A673 (cell line): ENCODE results near the gene SH3RF2. TPM values are rescaled to one million over a fixed set of nuclear protein-coding genes. Genes with fewer than 3 reads are reported as not detected.

Source experiments
- BruUV-seq: library from RNA; stranded (reverse); fragments of 400-500 nt; replicated peaks from 2 replicates; lab custom pipeline; 2021; lab: Mats Ljungman, UMichigan
- CTCF ChIA-PET: fragments of 300-600 bp; sonication (Branson Sonifier 250); formaldehyde crosslinking; loops from one replicate; lab custom pipeline; 2022; ENCODE audit warnings: antibody characterized with exemption; lab: Charles Lee
- POLR2A ChIA-PET: fragments of 300-600 bp; sonication (Branson Sonifier 250); formaldehyde crosslinking; loops from one replicate; lab custom pipeline; 2022; ENCODE audit warnings: antibody characterized with exemption; ENCODE audit not compliant: low non-redundant PET; lab: Charles Lee
- DNase-seq: peaks from one replicate; pipeline ENCODE4 v3.0.0-alpha.2; 2015; ENCODE audit warnings: low spot score
- H3K27ac ChIP-seq: fragments of 200-600 bp; sonication (generic); 2 replicates; pipeline ENCODE4 v1.5.1; 2016; ENCODE audit warnings: mixed run types, low read depth, mild to moderate bottlenecking, mixed read lengths, antibody characterized with exemption, low read length; ENCODE audit not compliant: poor library complexity, severe bottlenecking
- H3K27me3 ChIP-seq: fragments of 200-600 bp; sonication (generic); replicated peaks from 2 replicates; pipeline ENCODE4 v1.6.1; 2017; ENCODE audit warnings: mixed run types, low read depth, mild to moderate bottlenecking, mixed read lengths, antibody characterized with exemption, low read length; ENCODE audit not compliant: insufficient read depth, poor library complexity
- H3K36me3 ChIP-seq: fragments of 200-600 bp; sonication (generic); 2 replicates; pipeline ENCODE4 v1.6.1; 2016; ENCODE audit warnings: mixed run types, mild to moderate bottlenecking, mixed read lengths, antibody characterized with exemption, low read length; ENCODE audit not compliant: insufficient read depth, poor library complexity, severe bottlenecking
- H3K4me1 ChIP-seq: fragments of 200-600 bp; sonication (generic); 2 replicates; pipeline ENCODE4 v1.6.1; 2017; ENCODE audit warnings: mixed run types, mild to moderate bottlenecking, mixed read lengths, antibody characterized with exemption, low read length; ENCODE audit not compliant: insufficient read depth, poor library complexity, severe bottlenecking
- H3K4me3 ChIP-seq: fragments of 200-600 bp; sonication (generic); 2 replicates; pipeline ENCODE4 v1.5.1; 2016; ENCODE audit warnings: low read depth, mixed run types, mild to moderate bottlenecking, mixed read lengths, low read length; ENCODE audit not compliant: poor library complexity, severe bottlenecking
- H3K9me3 ChIP-seq: fragments of 200-600 bp; sonication (generic); 2 replicates; pipeline ENCODE4 v1.6.1; 2016; ENCODE audit warnings: mixed run types, low read depth, mild to moderate bottlenecking, mixed read lengths, antibody characterized with exemption, low read length; ENCODE audit not compliant: poor library complexity, severe bottlenecking
- CTCF ChIP-seq: fragments of 300-800, 200-600 bp; sonication (generic); conservative IDR thresholded peaks from 2 replicates; pipeline ENCODE4 v1.5.1; 2017; ENCODE audit warnings: low read depth, mild to moderate bottlenecking, antibody characterized with exemption, low read length, moderate library complexity, mixed read lengths
- EZH2 ChIP-seq: fragments of 200-600 bp; sonication (generic); IDR thresholded peaks from 2 replicates; pipeline ENCODE4 v1.6.1; 2017; ENCODE audit warnings: borderline replicate concordance, low read depth, mild to moderate bottlenecking, mixed read lengths, antibody characterized with exemption, low read length; ENCODE audit not compliant: poor library complexity, severe bottlenecking
- intact Hi-C: fragments of 100-400 bp; cut with micrococcal nuclease; formaldehyde crosslinking; loops from one replicate; pipeline ENCODE4 v1.10.0; 2022; ENCODE audit not compliant: unreplicated experiment
- total RNA-seq: library from RNA; stranded (reverse); gene quantifications from 2 replicates; pipeline ENCODE4 v1.2.3, GENCODE V29; 2021

SH3RF2 gene
- total RNA-seq, 1 experiment from 2014 or later, result 21.1 TPM

GRCh38 chr5:146020100-146020499 is 83.7 kb downstream of the SH3RF2 start:
- CTCF ChIA-PET, result no interaction called here
- no TSS peak for BruUV-seq
- H3K9me3 ChIP-seq, result no peaks in the 10 kb centered on the region
- POLR2A ChIA-PET, result no interaction called here
- no peak overlapping the region for H3K4me3 ChIP-seq
- intact Hi-C loops, result no loop called here
- H3K27ac ChIP-seq, result no peak overlapping the region
- DNase-seq, result no peak
- TF ChIP-seq CTCF (no peak), EZH2 (no peak)
- H3K27me3 ChIP-seq, result no peaks in the 10 kb centered on the region
- H3K4me1 ChIP-seq, result peaks cover 4% of the 10 kb centered on the region
- H3K36me3 ChIP-seq, result peaks cover 6% of the 10 kb centered on the region

GRCh38 chr5:146024034-146024433 is 87.7 kb downstream of the SH3RF2 start:
- intact Hi-C loops, result no loop called here
- Histone ChIP-seq H3K36me3 (no peaks in the 10 kb centered on the region), H3K27me3 (no peaks in the 10 kb centered on the region), H3K27ac (no peak overlapping the region), H3K9me3 (no peaks in the 10 kb centered on the region), H3K4me3 (no peak overlapping the region), H3K4me1 (no peaks in the 10 kb centered on the region)
- TF ChIP-seq CTCF (no peak), EZH2 (no peak)
- ChIA-PET POLR2A (no interaction called here), CTCF (no interaction called here)
- BruUV-seq, result no TSS peak
- no peak for DNase-seq

- TF ChIP-seq CTCF (no peak), EZH2 (no peak)
- CTCF ChIA-PET, result no interaction called here
- DNase-seq, result no peak
- Histone ChIP-seq H3K27me3 (no peaks in the 10 kb centered on the region), H3K4me1 (no peaks in the 10 kb centered on the region), H3K9me3 (no peaks in the 10 kb centered on the region), H3K4me3 (no peak overlapping the region), H3K27ac (no peak overlapping the region), H3K36me3 (no peaks in the 10 kb centered on the region)
- POLR2A ChIA-PET, result interaction anchor here (0.7 kb wide), 1 partner anchor 161 kb away, joined by 6 read pairs; no protein-coding TSS in a partner anchor
- intact Hi-C loops, result no loop called here
- BruUV-seq, result no TSS peak
Measured at GRCh38 chr5:146025114-146025680, 88.8 kb downstream of the SH3RF2 start.
